HG02759 (cell line): ENCODE measurements around the gene NOL12.

Experiments
- ATAC-seq: cut with Tn5 transposase; IDR thresholded peaks from one replicate; pipeline ENCODE4 v1.9.1; 2021; ENCODE audit warnings: mild to moderate bottlenecking, moderate library complexity; ENCODE audit not compliant: unreplicated experiment

The NOL12 gene

GRCh38 chr22:37659066-37659896 lies 26.9 kb upstream of the NOL12 start:
- peak; percentile 22 for ATAC-seq

- no peak for ATAC-seq
These were observed 26.0 kb upstream of the NOL12 start for GRCh38 chr22:37659897-37660708.

DNA sequence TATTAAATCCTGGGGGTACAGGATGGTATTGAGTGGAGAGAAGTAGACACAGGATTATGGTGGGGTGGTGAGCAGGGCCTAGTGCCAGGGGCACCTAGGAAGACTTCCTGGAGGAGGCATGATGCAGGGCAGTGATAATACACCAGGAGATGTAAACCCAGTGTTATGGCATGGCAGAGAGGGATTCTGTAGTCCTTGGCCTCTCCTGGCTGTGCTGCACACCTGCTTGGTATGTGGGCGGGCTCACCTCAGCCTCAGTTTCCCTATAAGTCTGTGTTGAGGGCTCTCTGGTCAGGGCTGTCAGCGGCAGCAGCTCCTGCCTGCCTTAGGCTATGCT lies 25.5 kb upstream of the NOL12 start:
- ATAC-seq = no peak

DNA sequence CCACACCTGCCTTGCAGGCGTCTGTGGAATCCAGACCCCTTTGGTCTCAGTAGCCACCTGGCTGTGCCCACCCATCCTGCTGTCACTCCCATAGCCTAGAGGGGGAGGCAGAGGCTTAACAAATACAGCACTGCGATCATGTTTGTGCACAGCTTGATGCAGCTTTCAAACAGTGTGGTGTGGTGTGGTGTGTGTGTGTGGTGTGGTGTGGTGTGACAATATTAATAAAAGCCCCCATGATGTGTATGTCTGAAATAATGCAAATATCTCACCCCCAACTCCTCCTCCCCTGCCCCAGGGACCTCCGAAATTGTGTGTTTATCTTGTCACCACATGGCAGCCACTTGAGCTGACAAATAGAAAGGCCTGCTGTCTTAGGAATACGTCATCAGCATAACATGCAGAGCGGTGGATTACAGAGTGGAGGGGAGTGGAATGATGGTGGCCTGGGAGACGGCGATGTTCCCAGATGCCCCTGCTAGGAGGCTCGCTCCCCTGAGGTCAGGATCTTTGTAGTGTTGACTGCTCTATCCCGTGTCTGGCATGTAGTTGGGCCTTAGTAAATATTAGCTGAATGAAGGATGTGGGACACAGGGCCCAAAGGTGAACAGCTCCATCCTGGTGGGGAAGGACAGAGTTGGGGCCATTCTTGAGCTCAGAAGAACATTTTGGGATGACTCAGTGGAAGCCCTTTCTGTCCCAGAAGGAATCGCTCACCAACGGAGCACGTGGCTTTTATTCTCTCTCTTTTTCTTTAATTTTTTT lies 24.8 kb upstream of the NOL12 start:
- ATAC-seq = no peak

GRCh38 chr22:37662039-37662438 lies 24.1 kb upstream of the NOL12 start:
- no peak for ATAC-seq

DNA sequence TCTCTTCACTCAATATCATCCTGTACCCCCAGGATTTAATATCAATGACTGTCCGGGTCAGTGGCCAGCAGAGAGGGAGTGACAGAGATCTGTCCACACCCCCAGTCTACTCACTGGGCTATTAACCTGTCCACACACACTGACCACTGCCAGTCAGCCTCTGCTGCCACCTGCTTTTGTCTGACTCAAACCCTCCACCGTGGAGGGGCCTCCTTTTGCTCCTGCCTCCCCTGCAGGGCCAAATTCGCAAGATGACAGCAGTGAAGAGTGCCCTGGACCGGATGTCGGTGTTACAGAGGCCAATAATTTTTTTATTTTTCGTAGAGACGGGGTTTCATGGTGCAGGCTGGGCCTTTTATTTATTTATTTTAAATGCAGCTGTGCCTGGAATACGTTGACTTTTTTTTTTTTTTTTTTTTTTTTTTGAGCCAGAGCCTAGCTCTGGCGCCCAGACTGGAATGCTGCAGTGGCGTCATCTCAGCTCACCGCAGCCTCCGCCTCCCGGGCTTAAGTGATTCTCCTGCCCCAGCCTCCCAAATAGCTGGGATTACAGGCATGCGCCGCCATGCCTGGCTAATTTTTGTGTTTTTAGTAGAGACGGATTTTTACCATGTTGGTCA lies 22.5 kb upstream of the NOL12 start:
- no peak for ATAC-seq

DNA sequence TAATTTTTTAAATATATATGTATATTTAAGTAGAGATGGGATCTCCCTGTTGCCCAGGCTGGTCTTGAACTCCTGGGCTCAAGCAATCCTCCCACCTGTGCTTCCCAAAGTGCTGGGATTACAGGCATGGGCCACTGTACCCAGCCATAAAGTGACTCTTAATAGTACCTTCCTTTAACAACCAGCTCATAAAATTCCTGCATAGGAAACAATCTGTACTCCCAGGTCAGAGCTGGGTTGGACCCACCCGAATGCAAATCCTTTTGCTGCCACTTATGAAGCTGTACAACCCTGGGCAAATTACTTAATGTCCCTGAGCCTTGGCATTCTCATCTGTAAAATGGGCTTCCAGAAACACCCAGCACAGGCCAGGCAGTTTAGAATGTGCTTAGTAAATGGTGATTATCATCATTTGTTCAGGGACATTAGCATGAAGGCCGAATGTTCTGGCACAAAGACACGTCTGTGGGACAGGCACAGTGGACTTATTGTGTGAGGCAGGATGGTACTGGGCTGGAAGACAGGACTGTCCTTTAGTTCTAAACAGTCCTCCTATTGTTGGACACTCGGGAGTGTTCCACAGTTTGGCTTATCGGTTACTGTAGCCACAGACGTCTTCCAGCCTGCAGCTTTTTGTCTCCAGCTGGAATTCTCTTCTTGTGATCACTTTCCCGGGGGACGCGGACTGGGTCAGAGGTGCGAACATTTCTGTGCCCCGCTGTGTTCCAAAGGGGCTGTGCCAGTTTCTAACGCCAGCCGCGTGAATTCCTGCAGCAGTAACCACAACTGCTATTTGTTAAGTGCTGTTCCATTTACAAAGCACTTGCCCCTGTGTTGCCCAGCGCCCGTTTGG lies 21.7 kb upstream of the NOL12 start:
- no peak for ATAC-seq

DNA sequence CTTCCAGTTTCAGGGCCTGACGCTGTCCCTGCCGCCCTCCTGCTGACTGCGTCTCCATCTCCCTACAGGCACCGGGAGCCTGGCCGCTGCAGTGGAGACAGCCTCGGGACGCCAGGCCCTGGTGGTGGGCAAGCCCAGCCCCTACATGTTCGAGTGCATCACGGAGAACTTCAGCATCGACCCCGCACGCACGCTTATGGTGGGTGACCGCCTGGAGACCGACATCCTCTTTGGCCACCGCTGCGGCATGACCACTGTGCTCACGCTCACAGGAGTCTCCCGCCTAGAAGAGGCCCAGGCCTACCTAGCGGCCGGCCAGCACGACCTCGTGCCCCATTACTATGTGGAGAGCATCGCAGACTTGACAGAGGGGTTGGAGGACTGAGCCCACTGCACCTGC lies 20.7 kb upstream of the NOL12 start:
- no peak for ATAC-seq

GRCh38 chr22:37669586-37669985 lies 16.6 kb upstream of the NOL12 start:
- ATAC-seq = no peak

GRCh38 chr22:37672206-37672919 lies 13.8 kb upstream of the NOL12 start:
- ATAC-seq = no peak

DNA sequence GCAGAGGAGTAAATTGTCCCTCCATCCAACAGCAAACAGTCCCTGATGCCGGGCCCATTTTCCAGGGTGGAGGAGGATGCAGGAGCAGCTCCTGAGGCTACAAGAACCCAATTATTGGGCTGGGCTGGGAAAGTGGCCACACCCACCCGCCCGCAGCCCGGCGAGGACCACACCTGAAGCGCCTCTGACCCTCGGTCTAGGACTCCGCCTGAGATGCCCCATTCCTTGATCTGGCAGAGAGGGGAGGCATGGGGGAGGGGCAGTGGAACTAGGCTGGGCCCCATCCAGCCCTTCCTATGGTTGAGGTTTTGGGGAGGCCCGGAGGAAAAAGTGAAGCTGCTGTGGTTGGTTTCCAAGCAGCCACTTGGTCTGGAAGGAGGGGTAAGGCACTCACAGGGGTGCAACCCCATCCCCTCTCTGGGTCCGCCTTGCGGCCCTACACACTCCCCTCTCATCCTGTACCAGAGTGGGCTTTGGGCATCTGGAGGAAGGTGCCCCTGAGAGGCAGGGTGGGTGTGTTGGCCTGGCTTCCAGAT lies 13.2 kb upstream of the NOL12 start:
- ATAC-seq = no peak

DNA sequence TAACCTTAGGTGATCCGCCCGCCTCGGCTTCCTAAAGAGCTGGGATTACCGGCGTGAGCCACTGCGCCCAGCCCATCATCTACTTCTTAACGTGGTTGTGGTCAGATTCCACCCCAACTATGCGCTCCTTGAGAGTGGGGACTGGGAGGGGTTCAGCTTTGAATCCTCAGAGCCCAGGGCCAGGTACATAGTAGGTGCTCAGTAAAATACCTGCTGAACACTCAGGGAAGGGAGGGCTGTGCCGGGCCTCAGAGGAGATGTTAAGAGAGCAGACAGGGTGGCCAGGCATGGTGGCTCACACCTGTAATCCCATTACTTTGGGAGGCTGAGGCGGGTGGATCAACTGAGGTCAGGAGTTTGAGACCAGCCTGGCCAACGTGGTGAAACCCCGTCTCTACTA lies 11.9 kb upstream of the NOL12 start:
- no peak for ATAC-seq

DNA sequence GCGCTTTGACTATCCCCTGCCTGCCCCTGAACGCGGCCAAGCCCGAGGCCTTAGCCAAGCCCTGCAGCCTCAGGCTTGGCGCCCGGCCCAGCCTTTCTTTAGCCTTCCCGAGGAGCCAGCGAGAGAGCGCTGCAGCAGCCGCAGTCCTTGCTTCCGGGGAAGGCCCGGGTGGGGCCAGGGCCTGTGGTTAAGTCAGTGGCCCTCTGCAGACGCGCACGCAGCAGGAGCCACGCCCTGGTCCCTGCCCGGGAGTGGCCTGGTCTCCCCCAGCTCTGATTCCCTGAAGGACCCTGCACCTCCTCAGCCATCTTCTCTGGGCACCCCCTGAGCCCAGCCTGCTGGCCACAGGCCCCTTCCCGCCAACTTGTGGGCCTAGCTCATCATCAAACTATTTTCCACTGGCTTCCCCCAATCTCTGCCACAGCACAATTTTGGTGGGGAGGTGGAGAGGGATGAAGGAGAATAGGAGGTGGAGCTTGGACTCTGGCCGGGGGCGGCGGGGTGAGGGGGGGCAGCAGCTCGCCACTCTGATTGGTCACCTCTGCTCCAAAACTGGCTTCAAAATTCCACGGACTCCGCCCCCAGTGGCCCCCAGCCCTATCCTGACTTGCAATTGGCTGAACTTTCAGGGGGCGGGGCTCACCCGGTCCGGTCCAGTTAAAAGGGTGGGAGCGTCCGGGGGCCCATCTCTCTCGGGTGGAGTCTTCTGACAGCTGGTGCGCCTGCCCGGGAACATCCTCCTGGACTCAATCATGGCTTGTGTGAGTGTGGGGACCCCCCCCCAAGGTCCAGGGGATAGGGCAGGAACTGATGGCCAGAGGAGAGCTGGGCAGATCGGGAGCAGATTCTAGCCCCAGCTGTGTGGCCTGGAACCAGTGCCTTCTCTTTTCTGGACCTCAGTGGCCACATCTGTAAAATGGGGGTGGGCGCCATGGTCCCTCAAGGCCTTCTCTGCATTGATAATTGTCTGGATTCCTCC lies 10.9 kb upstream of the NOL12 start, which contains the start of gene LGALS1:
Gene LGALS1 (plus strand): TSS at position 686 of the 979 bp plus-strand sequence. CDS start 67 bp downstream, at position 753.
- peak; percentile 48 for ATAC-seq

GRCh38 chr22:37675930-37676735 lies 10.0 kb upstream of the NOL12 start:
- no peak for ATAC-seq

DNA sequence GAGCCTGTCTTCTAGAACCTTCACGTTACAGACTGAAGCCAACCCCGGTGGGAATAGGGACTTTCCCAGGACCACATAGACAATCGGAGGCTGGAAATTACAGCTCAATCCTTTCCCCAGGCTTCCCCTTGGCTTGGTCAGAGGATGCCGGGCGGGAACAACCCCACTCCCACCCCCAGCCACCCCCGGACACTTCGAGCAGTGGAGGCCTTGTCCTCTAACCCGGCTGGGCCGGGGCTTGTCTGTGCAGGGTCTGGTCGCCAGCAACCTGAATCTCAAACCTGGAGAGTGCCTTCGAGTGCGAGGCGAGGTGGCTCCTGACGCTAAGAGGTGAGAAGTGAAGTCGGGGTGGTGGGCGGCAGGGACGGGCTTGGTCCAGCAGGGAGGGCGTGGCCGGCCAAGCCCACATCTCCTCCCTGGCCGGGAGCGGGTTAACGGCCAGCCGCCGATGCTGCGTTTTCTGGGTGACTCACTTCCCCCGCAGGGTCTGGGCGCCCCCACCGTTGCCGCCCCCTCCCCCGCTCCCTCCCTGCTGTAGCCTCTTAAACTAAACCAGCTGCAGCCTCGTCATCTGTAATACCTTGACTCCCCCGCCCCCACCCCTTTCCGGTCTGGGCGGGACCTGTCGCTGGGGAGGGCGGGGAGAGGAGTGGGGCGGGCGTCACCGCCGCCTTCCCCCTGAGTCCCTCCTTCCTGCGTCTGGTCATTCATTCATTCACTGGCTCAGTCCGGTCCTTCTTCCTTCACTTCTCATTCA lies 9.2 kb upstream of the NOL12 start:
- ATAC-seq = peak; percentile 60

- peak; percentile 3 for ATAC-seq
These were observed 8.6 kb upstream of the NOL12 start for GRCh38 chr22:37677493-37677974.
